Measurements from ENCODE around the gene NLRC4.
A peak's percentile ranks its signal among the peaks of the same experiment; 100 is the strongest.
"Not testable (repeated sequence)": the region's sequence is repeated elsewhere in the genome, so short reads cannot be mapped to it uniquely, and the experiment has no call there.

Gene NLRC4, protein sequence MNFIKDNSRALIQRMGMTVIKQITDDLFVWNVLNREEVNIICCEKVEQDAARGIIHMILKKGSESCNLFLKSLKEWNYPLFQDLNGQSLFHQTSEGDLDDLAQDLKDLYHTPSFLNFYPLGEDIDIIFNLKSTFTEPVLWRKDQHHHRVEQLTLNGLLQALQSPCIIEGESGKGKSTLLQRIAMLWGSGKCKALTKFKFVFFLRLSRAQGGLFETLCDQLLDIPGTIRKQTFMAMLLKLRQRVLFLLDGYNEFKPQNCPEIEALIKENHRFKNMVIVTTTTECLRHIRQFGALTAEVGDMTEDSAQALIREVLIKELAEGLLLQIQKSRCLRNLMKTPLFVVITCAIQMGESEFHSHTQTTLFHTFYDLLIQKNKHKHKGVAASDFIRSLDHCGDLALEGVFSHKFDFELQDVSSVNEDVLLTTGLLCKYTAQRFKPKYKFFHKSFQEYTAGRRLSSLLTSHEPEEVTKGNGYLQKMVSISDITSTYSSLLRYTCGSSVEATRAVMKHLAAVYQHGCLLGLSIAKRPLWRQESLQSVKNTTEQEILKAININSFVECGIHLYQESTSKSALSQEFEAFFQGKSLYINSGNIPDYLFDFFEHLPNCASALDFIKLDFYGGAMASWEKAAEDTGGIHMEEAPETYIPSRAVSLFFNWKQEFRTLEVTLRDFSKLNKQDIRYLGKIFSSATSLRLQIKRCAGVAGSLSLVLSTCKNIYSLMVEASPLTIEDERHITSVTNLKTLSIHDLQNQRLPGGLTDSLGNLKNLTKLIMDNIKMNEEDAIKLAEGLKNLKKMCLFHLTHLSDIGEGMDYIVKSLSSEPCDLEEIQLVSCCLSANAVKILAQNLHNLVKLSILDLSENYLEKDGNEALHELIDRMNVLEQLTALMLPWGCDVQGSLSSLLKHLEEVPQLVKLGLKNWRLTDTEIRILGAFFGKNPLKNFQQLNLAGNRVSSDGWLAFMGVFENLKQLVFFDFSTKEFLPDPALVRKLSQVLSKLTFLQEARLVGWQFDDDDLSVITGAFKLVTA

DNA sequence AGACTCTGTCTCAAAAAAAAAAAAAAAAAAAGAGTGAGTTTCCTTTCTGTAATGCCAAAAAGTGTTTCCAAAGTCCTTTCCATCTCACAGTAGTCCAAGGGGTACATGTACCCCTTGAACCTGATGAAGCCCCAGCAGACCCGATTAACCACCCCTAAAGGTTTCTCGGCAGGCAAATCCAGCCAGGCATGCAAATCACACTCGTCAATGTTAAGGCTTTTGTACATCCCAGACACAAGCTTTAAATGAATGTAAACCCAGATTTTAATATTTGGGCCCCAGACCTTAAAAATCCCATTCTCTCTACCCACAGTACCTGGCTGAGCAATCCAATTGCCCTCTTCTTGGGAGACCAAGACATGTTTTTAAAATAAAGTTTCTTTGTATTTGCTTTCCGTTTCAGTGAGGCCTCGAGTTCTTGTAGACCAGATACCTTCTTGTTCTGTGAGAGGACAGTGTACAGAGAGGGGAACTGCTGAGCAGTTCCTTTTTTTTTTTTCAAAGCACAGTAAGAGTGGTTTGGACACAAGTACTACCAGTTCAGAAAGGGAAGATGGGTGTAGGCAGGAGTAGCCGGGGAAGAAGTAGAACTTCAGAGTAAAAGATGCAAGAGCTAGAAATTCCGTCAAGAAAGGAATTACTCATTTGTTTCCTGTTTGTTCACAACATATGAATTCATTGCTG lies at the start of gene NLRC4:
Gene NLRC4 (minus strand): TSS at position 465 of the 684 bp plus-strand sequence. CDS start 8,111 bp downstream, outside the sequence.
- DNase-seq, result no peak

DNA sequence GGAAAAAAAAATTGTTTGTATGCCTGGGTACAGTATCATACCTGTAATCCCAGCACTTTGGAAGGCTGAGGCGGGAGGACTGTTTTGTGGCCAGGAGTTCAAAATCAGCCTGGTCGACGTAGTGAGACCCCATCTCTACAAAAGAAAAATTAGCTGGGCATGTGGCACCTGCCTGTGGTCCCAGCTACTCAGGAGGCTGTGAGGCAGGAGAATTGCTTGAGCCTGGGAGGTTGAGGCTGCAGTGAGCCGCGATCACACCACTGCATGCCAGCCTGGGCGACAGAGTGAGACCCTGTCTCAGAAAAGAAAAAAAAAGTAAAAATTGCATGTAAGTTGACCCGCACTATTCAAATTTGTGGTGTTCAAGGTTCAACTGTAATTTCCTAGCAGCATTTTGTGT lies 45.9 kb upstream of the NLRC4 start:
- DNase-seq, result no peak

DNA sequence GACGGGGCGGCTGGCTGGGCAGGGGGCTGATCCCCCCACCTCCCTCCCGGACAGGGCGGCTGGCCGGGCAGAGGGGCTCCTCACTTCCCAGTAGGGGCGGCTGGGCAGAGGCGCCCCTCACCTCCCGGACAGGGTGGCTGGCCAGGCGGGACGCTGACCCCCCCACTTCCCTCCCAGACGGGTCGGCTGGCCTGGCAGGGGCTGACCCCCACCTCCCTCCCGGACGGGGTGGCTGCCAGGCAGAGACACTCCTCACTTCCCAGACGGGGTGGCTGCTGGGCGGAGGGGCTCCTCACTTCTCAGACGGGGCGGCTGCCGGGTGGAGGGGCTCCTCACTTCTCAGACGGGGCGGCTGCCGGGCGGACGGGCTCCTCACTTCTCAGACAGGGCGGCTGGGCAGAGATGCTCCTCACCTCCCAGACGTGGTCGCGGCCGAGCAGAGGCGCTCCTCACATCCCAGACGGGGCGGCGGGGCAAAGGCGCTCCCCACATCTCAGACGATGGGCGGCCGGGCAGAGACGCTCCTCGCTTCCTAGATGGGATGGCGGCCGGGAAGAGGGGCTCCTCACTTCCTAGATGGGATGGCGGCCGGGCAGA lies 29.4 kb upstream of the NLRC4 start:
- DNase-seq, result not testable (repeated sequence)

DNA sequence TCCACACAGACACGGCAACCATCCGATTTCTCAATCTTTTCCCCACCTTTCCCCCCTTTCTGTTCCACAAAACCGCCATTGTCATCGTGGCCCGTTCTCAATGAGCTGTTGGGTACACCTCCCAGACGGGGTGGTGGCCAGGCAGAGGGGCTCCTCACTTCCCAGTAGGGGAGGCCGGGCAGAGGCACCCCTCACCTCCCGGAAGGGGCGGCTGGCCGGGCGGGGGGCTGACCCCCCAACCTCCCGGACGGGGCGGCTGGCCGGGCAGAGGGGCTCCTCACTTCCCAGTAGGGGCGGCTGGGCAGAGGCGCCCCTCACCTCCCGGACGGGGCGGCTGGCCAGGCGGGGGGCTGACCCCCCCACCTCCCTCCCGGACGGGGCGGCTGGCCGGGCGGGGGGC lies 28.8 kb upstream of the NLRC4 start:
- DNase-seq, result not testable (repeated sequence)

DNA sequence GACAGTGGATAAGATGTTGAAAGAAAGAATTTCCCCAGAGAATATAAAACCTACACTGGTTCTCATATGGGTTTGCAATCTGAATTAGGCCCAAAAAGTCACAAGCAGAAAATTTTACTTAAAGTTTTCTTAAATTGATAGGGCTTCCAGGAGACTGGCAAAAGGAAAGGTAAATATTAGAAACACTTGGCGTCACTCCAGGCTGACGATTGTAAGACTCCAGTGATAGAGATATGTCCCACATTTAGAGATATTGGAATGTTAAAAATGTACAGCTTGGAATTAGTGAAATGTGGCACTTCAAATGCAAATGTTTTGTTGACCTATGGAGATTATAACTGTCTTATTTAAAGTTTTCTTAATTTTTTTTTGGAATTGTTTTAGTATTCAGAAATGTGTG lies 27.1 kb upstream of the NLRC4 start:
- DNase-seq, result no peak

DNA sequence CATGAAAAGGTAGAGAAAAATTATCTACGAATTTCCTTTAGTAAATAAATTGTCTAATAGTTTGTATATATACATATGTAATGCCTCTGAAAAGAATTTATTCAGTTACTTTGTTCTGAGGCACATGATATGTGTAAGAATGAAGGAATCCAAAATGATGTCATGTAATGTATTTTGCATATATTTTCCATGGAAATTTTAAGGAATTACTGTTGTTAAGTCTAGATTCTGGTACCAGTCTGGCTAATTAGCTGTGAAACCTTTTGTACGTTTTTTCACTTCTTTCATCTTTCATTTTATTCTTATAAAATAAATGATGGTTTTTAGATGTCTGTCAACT lies 25.3 kb upstream of the NLRC4 start:
- no peak for DNase-seq

DNA sequence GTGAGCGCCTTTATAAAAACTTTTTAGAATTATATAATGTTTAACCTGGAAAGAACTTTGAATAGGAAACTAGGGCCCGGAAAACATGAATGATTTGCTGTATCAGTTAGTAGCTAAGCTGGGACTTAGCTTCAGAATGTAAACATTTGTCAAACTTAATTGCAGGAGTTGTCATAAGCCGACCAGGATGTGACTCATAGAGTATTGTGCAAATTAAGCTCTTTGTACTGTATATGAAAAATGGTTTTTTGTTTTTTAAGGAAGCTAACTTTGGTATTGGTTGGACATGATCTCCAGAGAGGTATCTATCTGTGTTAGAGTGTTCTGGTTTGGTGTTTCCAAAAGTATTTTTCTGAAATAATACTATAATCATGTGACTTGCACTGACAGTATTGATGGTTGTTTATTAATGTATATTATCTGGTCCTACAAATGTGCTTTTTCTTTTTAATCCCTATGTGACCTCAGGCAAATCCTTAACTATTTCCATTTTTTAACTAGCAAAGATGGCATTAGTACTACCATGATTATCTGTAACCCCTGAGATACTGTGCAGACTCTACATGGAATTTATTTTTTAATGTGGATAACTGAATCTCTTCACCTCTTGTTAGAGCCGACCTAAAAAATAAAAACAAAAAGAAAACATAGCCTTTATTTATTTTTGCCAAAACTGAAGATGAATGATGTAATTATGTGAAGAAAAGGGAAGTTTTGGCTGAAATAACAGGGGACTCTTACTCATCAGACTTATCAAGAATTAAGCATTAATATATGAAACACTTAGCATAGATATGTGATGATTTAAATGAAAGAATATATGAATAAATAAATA lies 24.7 kb upstream of the NLRC4 start:
- no peak for DNase-seq

DNA sequence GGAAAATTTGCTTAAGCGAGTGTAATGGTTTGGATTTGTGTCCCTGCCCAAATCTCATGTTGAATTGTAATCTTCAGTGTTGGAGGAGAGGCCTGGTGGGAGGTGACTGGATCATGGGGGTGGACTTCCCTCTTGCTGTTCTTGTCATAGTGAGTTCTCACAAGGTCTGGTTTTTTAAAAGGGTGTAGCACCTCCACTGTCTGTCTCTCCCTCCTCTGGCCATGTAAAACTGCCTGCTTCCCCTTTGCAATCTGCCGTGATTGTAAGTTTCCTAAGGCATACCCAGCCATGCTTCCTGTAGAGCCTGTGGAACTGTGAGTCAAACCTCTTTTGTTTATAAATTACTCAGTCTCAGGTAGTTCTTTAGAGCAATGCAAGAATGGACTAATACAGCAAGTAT lies 19.6 kb upstream of the NLRC4 start:
- DNase-seq, result no peak

DNA sequence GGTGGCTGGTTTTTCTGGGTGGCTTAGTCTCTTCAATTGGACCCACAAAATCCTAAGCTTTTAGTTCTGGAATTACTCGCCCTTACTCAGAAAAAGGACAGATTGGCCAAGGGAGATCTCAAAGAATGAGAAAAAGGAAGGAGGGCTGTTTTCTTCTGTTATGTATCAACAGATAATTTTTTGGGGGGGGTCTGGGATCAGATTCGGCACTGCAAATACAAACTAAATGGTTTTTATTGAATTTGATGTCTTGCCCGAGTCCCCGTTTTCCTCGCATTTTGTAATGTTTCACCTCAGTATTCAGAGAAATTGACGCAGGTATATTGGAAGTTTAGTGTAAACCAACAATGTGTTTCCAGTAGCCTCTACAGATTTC lies 13.8 kb upstream of the NLRC4 start:
- no peak for DNase-seq

DNA sequence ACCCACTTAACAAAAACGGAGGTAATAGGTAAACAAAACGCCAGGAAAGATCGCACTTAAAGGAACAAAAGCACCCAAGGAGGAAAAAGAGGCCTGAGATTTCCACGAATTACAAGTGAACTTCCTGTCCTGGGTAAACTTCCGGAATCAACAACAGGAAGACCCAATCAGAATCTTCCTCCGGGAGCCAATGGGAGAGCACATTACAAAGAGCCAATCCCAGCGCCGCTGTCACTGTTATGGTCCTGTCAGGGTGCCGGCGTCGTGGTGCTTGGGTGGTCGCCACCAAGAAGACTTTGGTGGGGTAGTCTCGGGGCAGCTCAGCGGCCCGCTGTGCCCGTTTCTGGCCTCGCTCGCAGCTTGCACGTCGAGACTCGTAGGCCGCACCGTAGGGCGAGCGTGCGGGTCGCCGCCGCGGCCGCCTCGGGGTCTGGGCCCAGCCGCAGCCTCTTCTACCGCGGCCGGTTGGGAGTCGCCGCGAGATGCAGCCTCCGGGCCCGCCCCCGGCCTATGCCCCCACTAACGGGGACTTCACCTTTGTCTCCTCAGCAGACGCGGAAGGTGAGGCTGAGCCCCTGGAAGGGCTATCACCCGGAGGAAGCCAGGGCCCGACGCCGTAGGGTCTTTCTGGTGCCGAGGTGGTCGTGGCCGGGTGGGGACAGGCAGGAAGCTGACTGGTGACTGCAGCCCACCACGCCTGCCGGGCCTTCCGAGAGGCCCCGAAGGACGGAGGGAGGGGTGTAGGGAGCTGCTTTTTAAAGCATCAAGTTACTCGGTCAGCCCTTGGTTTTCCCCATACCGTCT lies 13.2 kb upstream of the NLRC4 start, which contains the start of gene YIPF4:
Gene YIPF4 (plus strand): TSS at position 231 of the 804 bp plus-strand sequence. CDS start 252 bp downstream, at position 483.
- peak; percentile 59 to 88 (median 66) for DNase-seq

DNA sequence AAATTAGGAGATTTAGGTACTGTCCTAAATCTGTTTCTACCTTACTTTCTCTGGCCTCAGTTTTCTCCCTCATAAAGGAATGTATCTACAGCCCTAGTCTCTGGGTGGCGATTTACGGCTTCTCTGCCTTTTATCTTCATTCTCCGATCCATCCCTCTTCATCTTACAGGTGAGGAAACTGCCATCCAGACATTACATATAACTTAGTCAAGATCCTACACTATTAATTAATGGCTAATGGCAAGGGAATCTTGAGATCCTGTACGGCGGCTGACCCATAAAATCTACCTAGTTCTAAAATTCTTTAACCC lies 12.6 kb upstream of the NLRC4 start:
- no peak for DNase-seq

DNA sequence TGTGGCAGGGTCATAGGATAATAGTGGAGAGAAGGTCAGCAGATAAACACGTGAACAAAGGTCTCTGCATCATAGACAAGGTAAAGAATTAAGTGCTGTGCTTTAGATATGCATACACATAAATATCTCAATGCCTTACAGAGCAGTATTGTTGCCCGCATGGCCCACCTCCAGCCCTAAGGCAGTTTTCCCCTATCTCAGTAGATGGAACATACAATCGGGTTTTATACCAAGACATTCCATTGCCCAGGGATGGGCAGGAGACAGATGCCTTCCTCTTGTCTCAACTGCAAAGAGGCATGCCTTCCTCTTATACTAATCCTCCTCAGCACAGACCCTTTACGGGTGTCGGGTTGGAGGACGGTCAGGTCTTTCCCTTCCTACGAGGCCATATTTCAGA lies 11.1 kb upstream of the NLRC4 start:
- not testable (repeated sequence) for DNase-seq

DNA sequence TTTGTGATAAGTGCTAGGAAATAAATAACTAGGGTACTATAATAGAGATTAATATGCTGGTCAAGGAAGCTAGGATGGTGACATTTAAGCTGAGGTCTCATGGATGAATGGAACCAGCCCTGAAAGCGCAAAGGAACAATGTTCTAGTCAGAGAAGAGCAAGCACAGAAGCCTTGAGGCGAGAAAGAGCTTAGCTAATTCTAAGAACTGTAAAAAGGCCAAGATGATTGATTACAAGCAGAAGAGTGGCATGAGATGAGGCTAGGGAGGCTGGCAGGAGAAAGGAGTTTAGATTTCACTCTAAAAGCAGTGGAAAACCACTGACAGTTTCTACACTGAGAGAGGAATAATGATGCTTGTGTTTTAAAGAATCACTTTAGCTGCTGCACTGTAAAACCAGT lies 9.6 kb upstream of the NLRC4 start:
- no peak for DNase-seq

DNA sequence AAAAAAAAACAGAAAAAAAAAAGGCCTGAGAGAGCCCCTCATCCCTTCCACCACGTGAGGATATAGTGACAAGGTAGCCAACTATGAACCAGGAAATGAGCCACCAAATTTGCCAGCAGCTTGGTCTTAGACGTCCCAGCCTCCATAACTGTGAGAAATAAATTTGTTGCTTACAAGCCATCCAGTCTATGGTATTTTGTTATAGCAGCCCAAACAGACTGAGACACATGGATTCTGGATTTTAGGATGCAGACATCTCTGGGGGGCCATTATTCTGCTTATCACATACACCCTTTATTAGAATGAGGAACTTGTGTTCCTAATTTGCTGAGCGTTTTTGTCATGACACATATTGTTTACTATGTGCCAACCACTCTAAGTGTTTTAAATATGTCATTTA lies 7.6 kb upstream of the NLRC4 start:
- no peak for DNase-seq

DNA sequence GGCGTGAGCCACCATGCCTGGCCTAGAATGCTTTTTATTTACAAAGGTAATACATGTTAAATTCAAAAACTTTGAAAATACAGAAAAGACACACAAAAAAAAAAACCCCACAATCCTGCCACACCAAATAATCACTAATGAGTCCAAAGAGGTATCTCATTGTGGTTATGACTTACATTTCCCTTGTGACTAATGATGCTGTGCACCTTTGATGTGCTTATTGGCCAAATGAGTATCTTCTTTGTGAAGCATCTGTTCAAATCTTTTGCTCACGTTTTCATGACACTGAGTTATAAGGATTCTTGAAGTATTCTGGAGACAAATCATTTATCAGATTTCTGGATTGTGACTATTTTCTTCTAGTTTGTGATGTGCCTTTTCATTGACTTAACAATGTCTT lies 6.4 kb upstream of the NLRC4 start:
- no peak for DNase-seq

DNA sequence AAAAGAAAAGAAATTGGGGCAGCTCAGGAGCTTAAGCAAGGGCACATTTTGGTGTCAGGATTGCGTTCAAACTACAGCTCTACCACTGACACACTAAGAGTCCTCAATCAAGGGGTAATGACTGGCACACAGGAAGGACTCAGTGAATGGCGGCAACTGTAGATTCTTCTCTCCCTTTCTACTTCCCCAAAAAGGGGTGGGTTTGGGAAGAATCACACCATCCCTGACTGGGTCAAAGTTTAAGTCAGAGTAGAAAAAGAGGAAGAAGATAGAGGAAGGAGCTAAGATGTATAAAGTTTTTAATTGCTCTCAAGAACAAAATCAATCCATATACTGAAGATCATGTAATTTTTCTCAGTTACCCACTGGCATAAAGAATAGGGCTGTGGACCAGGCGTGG lies 2.6 kb downstream of the NLRC4 start:
- DNase-seq, result no peak

DNA sequence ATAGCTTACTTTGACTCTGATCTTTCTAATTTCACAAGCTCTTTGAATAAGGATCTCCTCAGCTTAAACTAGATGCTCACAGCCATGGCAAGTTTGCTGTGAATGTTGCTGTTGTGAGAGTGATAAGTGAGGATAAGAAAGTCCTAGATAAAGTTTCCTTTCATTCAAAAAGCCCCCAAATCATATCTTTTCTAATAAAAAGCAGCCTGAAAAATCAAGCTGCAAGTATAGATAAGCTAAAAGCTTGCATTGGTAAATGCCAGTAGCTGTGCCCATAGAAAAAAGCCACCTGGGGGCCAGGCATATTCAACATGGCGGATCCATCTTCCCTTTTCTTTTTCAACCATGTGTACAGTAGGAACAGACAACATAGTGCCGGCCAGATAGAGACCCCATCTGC lies 4.3 kb downstream of the NLRC4 start:
- no peak for DNase-seq

DNA sequence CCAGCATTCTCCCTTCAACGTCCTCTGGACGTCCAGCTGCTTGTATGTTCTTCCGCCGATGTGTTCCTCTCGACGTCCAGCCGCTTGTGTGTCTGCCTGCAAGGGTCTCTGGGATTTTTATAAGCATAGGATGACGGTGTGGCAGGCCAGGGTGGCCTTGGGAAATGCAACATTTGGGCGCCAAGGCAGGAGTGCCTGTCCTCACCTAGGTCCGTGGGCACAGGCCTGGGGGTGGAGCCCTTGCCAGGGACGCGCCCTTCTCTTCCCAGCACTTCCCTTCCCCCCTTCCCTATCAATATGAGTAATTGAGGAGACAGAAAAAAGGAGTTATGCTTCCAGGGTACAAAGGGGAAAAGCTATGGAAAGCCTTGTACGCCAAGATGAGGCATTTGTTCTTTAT lies 6.4 kb downstream of the NLRC4 start:
- DNase-seq, result no peak

DNA sequence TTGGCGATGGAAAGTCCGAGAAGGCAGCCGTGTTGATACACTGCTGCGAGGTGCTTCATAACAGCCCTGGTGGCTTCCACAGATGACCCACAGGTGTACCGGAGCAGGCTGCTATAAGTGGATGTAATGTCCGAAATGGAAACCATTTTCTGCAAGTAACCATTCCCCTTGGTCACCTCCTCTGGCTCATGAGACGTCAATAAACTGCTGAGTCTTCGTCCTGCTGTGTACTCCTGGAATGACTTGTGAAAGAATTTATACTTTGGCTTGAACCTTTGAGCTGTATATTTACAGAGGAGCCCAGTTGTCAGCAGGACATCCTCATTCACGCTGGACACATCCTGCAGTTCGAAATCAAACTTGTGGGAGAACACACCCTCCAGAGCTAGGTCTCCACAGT lies 14.4 kb downstream of the NLRC4 start:
- DNase-seq, result no peak

DNA sequence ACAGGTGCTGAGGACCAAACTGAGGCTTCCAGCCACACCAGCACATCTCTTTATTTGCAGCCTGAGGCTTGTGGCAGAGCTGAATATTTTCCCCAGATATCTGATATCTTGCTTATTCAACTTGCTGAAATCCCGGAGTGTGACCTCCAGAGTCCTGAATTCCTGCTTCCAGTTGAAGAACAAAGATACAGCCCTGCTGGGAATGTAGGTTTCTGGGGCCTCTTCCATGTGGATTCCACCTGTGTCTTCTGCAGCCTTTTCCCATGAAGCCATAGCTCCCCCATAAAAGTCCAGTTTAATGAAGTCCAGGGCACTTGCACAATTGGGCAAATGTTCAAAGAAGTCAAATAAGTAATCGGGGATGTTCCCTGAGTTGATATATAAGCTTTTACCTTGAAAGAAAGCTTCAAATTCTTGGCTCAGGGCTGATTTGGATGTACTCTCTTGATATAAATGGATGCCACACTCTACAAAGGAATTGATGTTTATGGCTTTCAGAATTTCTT lies 14.9 kb downstream of the NLRC4 start:
- DNase-seq, result no peak

DNA sequence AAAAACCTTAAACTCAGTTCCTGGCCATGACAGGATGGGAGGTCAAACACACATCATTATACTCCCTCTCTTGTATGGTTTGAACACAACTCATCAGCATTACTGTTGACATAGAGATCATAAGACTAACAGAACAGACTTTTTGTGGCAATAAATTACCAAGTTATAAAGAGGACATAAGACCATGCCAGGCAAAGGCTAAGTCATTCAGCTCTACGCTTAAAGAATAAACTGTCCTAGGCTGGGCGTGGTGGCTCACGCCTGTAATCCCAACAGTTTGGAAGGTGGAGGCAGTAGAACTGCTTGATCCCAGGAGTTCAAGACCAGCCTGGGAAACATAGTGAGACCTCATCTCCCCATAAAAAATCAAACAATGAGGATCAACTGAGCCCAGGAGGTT lies 16.4 kb downstream of the NLRC4 start:
- no peak for DNase-seq

All from activated naive CD4-positive, alpha-beta T cell (primary cell).